HG03432 (cell line): ENCODE measurements around the gene DDX24.
A peak's percentile ranks its signal among the peaks of the same experiment; 100 is the strongest.

Source experiments
- ATAC-seq: cut with Tn5 transposase; IDR thresholded peaks from one replicate; pipeline ENCODE4 v1.9.1; 2021; ENCODE audit warnings: mild to moderate bottlenecking, moderate library complexity; ENCODE audit not compliant: unreplicated experiment

The DDX24 gene

DNA sequence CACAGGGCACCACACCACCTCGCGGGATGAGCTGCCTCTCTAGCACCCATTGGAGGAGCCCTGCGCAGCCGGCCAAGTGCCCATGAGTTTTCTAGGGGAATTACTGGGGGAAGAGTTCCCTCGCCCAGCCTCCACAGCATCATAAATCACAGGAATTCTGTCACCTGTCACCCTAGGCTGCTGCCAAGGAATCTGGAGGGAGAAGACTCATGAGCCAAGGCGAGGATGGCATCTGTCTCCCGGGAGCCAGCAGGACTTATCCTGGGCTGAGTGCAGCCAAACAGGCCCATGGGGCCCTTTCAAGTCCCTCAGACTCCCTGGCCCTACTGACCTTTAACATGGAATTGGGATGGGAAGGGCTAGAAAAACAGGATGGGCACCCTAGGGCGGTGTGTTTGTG, 62.7 kb downstream of the DDX24 start:
- no peak for ATAC-seq

DNA sequence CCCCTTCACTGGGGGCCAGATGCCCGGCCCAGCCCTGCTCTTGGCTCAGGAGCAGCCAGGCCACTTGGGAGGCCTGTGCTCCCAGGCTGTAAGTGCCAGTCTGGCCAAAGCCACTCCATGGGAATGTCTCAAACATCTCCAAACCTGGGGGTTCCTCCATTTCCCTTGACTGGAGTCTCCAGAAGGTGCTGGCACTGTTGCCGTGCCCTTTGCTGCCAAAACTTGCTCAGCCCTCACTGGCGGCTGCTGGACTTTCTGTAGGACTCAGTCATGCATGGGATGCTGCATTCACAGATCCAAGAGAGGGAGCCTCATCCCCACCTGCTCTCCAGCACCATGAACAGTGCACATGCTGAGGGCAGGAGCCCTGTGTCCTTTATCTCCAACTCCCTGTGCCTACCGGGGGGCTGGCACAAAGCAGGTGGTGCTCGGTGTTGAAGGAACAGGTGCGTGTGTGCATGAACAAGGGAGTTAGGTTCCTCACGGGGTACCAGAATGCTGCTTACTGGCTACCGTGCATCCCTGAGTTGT, 64.5 kb downstream of the DDX24 start:
- ATAC-seq: no peak

DNA sequence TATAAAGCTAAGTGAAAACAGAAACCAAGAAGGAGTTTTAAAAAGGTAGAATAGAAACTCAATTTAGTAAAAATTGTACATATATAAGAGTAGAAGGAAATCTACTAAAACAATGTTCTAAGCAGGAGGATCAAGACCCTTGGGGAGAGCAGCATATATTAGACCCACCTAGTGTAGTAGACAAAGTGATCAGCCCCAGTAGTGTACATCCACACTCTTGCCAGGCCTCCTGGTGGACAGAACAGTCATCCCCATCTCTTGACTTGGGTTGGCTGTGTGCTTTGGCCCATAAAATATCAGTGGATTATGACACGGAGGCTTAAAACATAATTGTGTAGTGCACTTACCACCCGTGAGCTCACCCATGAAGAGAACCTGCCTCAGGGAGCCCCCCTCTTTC, 65.8 kb downstream of the DDX24 start:
- ATAC-seq: no peak

DNA sequence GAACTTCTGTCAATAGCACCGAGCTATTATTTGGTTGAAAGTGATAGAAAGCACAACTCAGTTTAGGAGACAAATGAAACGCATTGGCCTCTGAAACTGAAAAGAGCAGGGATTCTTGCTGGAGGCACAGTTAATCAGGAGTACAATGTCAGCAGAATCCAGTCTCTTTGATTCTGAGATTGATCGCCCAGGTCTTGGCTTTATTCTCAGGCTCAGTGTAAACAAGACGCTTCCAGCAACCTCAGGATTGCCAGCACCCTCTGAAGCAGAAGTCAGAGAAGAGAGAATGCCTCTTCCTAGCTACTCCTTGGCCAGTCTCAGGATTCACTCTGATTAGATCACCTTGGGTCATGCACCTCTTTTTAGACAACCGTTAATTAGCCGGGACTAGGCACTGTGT, 66.6 kb downstream of the DDX24 start:
- no peak for ATAC-seq

DNA sequence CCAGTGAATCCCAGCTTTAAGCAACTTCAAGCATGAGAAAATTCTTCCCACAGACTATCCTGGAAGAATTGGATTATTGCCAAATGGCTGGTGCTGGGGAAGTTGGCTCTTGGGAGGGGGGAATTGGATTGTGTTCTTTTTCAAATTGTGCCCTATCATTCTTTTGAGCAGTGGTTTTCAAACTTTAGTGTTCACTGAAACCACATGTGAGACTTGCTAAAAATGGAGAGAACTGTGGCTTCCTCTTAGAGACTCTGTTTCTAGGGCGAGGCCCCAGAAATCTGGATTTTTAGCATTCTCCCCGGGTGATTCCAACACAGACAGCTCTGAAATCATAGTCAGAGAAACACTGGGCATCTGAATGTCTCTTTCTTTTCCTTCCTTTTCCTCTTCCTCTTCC, 69.2 kb downstream of the DDX24 start:
- no peak for ATAC-seq

DNA sequence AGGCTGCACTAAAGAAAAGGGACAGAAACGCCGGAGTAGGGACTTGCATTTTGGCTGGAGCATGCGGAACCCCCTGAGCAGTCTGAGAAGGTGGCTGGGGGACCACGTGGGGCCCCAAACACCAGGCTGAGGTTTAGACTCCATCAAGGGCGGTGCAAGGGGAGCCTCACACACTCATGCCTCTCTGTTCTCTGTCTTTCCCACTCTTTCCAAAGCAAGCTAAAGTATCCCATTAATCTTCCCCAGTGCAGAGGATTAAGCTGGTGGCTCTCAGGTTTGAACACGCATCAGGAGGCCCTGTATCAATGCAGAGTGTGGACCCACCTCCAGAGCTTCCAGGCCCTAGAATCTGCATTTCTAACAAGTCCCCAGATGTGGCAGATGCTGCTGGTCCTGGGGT, 70.4 kb downstream of the DDX24 start:
- ATAC-seq: no peak

DNA sequence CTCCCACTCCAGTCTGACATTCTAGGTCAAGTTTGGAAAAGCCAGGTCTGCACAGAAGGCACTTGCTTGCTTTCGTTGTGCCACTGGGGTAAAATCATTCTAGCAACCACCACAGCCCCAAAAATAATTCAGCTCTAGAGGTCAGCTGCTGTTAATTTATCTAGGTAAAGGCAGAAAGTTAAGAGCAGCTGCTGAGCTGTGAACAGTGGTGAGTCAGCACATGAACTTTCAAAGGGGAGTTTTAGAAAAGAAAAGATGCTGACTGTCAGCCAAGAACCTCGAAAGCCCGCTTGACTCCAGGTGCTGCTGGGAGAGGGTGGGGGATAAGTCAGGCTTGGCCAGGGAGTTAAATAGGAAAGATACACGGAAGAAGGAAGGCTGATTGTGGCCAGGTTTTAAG, 71.2 kb downstream of the DDX24 start:
- ATAC-seq: peak; percentile 65

DNA sequence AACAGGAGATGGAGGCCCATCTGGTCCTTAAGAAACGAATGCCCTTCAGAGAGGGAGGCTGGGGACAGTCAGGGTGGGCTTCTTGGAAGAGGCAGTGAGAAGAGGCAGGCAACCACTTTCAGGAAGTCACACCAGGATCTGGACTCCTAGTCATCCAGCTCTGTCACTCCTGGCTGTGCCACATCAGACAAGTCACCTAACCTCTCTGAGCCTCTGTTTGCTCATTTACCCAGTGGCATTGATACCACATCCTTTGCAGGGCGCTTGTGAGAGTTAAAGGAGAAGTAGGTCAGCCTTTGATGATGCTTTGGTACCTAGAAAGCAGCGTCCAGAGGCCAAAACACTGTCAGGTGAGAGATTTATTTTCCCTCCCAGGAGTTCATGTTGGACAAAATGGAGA, 72.8 kb downstream of the DDX24 start:
- ATAC-seq: no peak

DNA sequence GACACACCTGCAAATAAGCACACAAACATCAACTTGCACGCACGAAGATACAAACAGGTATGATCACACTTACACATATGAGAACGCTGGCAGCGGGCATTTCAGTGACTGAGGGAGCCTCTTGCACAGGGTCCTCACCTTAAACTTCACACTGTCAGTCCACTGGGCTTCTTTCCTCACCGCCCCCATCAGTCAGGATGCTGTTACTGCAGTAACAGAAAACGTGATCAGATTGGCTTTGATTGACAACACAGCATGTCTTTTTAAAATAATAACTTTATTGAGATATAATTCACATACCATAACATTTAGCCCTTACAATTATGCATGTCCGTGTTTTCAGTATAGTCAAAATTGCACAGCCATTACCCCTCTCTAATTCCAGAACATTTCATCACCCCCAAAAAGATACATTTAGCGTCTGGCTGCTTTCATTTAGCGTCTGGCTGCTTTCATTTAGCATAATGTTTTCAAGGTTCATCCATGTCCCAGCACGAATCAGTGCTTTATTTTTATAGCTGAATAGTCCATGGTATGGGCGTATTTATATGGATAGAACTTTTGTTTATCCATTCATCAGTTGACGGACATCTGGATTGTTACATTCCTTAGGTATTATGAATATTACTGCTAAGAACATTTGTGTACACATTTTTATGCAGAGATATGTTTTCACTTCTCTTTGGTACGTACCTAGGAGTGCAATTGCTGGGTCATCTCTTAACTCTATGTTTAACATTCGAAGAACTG, 75.5 kb downstream of the DDX24 start:
- no peak for ATAC-seq

DNA sequence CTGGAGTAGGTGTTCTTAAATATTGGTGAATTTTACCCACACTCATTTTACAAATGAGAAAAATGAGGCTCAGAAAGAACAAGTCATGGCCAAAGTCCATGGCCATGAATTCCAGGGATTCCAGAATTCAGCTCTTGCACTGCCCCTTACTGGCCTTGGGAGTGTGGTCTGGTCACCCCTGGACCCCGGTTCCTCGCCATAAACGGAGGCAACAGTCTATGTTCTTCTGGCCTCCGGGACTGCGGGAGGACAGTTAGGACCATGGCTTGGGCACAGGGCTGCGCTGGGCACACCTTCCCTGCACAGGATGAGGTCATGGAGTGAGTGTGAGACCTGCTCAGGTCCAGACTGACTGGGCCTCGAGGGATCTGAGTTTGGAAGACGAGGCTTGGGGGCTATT, 77.0 kb downstream of the DDX24 start:
- ATAC-seq: no peak

DNA sequence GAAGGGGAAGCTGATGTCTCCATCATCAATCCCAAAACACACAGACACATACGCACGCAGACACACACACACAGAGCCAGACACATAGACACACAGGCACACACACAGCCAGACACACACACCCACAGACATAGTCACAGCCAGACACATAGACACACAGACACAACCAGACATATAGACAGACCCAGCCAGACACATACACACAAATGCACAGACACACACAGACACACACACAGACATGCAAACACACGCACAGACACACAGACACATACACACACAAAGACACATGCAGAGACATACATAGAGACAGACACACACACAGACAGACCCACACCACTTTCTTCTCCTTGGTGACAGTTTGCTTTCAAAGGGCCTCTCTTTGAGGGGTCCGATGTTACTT, 77.6 kb downstream of the DDX24 start:
- no peak for ATAC-seq

DNA sequence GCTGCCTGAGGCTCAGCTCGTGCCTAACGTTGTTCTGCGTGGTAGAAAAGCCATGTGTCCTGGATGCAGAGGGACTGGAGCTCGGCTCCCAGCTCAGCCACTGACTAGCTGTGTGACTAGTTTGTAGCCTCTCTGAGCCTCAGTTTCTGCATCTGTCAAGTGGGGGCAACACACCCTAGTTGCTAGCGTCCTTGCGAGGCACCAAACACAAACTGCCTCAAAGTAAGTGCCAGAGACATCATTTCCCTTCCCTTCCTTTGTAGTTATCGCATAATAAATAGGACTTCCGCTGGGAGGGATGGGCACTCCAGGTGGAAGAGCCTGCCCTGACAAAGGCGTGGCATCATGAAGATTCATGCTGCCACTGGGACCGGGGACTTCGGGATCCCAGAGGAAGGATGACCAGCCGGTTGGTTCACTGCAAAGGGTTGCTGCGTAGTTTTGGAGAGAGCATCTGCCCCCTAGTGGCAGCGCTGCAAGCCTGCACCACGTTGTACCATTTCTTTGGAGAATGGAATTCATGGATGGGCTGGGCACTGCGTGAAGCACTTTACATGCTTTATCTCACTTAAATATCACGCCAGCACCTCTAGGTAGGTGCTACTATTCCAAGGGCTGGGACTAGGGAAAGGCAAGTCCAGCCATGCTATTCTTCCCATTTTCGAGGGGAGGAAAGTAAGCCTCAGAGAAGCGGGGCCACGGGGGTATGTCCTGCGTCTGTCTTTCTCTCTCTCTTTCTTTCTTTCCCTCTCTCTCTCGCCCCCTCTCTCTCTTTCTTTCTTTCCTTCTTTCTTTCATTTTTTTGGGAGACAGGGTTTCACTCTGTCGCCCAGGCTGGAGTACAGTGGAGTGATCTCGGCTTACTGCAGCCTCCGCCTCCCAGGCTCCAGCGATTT, 79.3 kb downstream of the DDX24 start:
- ATAC-seq: peak; percentile 65

DNA sequence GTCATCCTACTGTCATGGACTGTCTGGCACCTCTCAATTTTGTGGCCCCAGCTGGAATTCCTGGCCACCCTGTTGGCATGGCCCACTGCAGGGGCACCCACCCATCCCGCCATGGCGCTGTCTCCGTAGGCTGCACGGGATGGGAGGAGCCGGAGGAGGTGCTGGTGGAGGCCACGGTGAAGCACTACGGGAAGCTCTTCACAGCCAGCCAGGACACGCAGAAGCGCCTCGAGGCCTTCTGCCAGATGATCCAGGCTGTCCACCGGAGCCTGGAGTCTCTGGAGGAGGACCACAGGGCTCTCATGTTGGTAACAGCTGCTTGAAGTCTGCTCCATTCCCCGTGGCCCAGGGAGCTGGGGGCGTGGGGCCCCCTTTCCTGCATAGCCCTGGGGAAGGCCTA, 80.0 kb downstream of the DDX24 start:
- ATAC-seq: no peak

DNA sequence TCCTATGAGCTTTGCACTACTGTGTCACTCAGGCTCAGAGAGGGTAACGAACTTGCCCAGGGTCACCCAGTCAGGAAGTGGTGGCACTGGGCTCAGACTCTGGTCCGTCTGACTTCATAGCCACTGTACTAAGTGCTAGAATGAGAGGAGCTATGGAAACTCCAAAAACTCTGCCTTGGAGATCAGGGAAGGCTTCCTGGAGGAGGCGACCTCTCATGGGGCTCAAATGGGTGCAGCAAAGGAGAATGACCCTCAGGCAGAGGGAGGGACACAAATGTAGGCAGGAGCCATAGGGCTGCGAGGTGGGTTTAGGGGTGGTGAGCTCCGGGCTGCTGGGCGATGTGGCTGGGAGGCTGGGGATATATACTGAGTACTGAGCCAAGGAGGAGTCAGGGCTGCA, 80.7 kb downstream of the DDX24 start:
- no peak for ATAC-seq

DNA sequence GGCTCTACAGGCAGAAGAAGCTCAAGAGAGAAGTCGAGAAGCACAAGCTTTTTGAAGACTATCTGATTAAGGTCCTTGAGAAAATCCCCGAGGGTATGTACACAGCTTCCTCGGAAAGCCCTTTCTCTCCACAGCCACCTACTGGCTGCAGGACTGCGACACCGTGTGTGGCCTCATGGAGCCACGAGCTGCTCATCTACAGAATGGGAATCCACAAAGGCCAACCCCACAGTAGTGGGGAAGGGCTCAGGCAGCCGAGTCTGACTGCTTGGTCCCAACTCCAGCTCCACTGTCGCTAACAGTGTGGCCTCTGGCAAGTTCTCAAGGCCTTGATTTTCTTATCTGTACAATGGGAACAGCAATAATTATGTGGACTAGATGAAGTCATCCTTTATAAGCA, 81.4 kb downstream of the DDX24 start:
- ATAC-seq: no peak

DNA sequence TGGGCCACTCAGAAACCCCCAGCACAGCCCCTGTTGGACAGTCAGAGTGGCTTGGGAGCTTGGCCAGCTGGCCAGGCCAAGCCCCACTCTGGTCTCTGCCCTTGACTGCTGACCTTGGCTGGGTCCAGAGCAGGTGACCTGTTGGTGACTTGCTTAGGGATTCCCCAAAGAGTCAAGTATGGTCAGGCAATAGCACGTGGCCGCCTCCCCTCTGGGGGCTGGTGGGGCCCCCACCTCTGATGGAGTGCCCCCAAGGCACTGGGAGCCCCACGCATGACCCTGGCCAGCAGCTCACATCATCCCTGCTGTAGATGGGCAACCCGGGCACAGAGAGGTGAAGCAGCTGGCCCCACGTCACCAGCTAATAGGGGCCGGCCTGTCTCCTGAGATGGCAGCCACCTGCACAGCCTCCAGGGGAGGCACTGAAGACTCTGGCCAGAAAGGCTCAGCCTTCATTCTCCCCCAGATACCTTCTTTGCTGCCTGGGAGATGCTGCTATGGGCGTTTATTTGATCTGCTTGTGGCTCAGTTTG, 82.1 kb downstream of the DDX24 start:
- no peak for ATAC-seq
